ENCODE measurements around the gene SUN3.
"Not testable (repeated sequence)": the region's sequence is repeated elsewhere in the genome, so short reads cannot be mapped to it uniquely, and the experiment has no call there.

SUN3 gene

GRCh38 chr7:48009257-48009656 is 19.6 kb downstream of the SUN3 start:
- Histone ChIP-seq H3K4me3 (ENCODE audit: low read depth, low read length) (no peak overlapping the region), H3K9me3 (no peaks in the 10 kb centered on the region), H3K36me3 (no peaks in the 10 kb centered on the region), H3K4me1 (no peaks in the 10 kb centered on the region), H3K27me3 (no peaks in the 10 kb centered on the region)
- no peak for TF ChIP-seq CTCF (IDR thresholded peaks at IDR 0.05; ENCODE audit: low read depth, low read length)
- no peak for DNase-seq

GRCh38 chr7:48006866-48007265 is 22.0 kb downstream of the SUN3 start:
- no peak for TF ChIP-seq CTCF (IDR thresholded peaks at IDR 0.05; ENCODE audit: low read depth, low read length)

GRCh38 chr7:48004638-48005037 is 24.3 kb downstream of the SUN3 start:
- TF ChIP-seq CTCF (IDR thresholded peaks at IDR 0.05; ENCODE audit: low read depth, low read length), result no peak
- H3K27me3 ChIP-seq, result no peaks in the 10 kb centered on the region
- H3K36me3 ChIP-seq, result no peaks in the 10 kb centered on the region

More at GRCh38 chr7:48006866-48007265, 22.0 kb downstream of the SUN3 start:
- no peaks in the 10 kb centered on the region for H3K27me3 ChIP-seq
- no peaks in the 10 kb centered on the region for H3K4me1 ChIP-seq
- H3K4me3 ChIP-seq (ENCODE audit: low read depth, low read length), result no peak overlapping the region
- no peaks in the 10 kb centered on the region for H3K9me3 ChIP-seq
- H3K36me3 ChIP-seq, result no peaks in the 10 kb centered on the region
- no peak for DNase-seq

GRCh38 chr7:48004032-48004431 is 24.9 kb downstream of the SUN3 start:
- no peaks in the 10 kb centered on the region for H3K9me3 ChIP-seq
- H3K27me3 ChIP-seq, result no peaks in the 10 kb centered on the region
- H3K36me3 ChIP-seq, result no peaks in the 10 kb centered on the region
- no peak for TF ChIP-seq CTCF (IDR thresholded peaks at IDR 0.05; ENCODE audit: low read depth, low read length)
- H3K4me3 ChIP-seq (ENCODE audit: low read depth, low read length), result no peak overlapping the region
- no peak for DNase-seq
- H3K4me1 ChIP-seq, result no peaks in the 10 kb centered on the region

More at GRCh38 chr7:48004638-48005037, 24.3 kb downstream of the SUN3 start:
- H3K4me1 ChIP-seq, result no peaks in the 10 kb centered on the region
- H3K9me3 ChIP-seq, result no peaks in the 10 kb centered on the region
- DNase-seq, result no peak
- H3K4me3 ChIP-seq (ENCODE audit: low read depth, low read length), result no peak overlapping the region

GRCh38 chr7:48000164-48000563 is 28.7 kb downstream of the SUN3 start:
- H3K4me3 ChIP-seq (ENCODE audit: low read depth, low read length); H3K9me3 ChIP-seq; H3K36me3 ChIP-seq; H3K27me3 ChIP-seq; DNase-seq; H3K4me1 ChIP-seq: not testable (repeated sequence)

GRCh38 chr7:47999413-47999812 is 29.5 kb downstream of the SUN3 start:
- DNase-seq, result no peak
- no peak for TF ChIP-seq CTCF (IDR thresholded peaks at IDR 0.05; ENCODE audit: low read depth, low read length)
- Histone ChIP-seq H3K27me3 (no peaks in the 10 kb centered on the region), H3K4me1 (no peaks in the 10 kb centered on the region), H3K36me3 (no peaks in the 10 kb centered on the region), H3K9me3 (no peaks in the 10 kb centered on the region; the same call in 1 of the 2 replicates), H3K4me3 (ENCODE audit: low read depth, low read length) (no peak overlapping the region)

GRCh38 chr7:47992446-47992845 is 36.5 kb downstream of the SUN3 start:
- Histone ChIP-seq H3K4me3 (ENCODE audit: low read depth, low read length) (no peak overlapping the region), H3K4me1 (no peaks in the 10 kb centered on the region), H3K27me3 (no peaks in the 10 kb centered on the region), H3K36me3 (no peaks in the 10 kb centered on the region), H3K9me3 (no peaks in the 10 kb centered on the region)
- TF ChIP-seq CTCF (IDR thresholded peaks at IDR 0.05; ENCODE audit: low read depth, low read length), result no peak
- no peak for DNase-seq
